Panc1 (cell line): ENCODE results near the gene CAPN8. TPM values are rescaled to one million over a fixed set of nuclear protein-coding genes. Genes with fewer than 3 reads are reported as not detected.

Experiments used
- ATAC-seq: fragments of 200-7000 bp; cut with Tn5 transposase; 2 replicates; pipeline ENCODE4 v1.9.1; 2020; ENCODE audit warnings: mild to moderate bottlenecking, moderate library complexity
- BruUV-seq: library from RNA; stranded (reverse); fragments of 400-500 nt; replicated peaks from 2 replicates; lab custom pipeline; 2021; lab: Mats Ljungman, UMichigan
- CTCF ChIA-PET: fragments of 300-600 bp; sonication (Branson Sonifier 250); formaldehyde crosslinking; loops from one replicate; lab custom pipeline; 2022; ENCODE audit warnings: antibody characterized with exemption; lab: Charles Lee
- POLR2A ChIA-PET: fragments of 300-600 bp; sonication (Branson Sonifier 250); formaldehyde crosslinking; loops from one replicate; lab custom pipeline; 2022; ENCODE audit warnings: antibody characterized with exemption; lab: Charles Lee
- DNase-seq: peaks from one replicate; pipeline ENCODE4 v3.0.0-alpha.2; 2010; ENCODE audit warnings: low read depth, low spot score
- H3K27ac ChIP-seq: 2 replicates; pipeline ENCODE4 v1.5.1; 2011; ENCODE audit warnings: mild to moderate bottlenecking, low read length, inconsistent platforms
- H3K27me3 ChIP-seq: fragments of 200-500 bp; sonication (Bioruptor generic); 2 replicates; pipeline ENCODE4 v1.6.0; 2014; ENCODE audit warnings: low read length, inconsistent platforms; ENCODE audit not compliant: control insufficient read depth, insufficient read depth
- H3K36me3 ChIP-seq: fragments of 200-500 bp; sonication (Bioruptor generic); 2 replicates; pipeline ENCODE4 v1.5.1; 2014; ENCODE audit warnings: inconsistent platforms, mild to moderate bottlenecking, low read length, moderate library complexity; ENCODE audit not compliant: control insufficient read depth, insufficient read depth
- H3K4me1 ChIP-seq: 2 replicates; pipeline ENCODE4 v1.5.1; 2011; ENCODE audit warnings: inconsistent platforms, mild to moderate bottlenecking, low read length, moderate library complexity; ENCODE audit not compliant: control insufficient read depth, insufficient read depth
- H3K4me3 ChIP-seq, 2 experiments: 2 replicates each; pipeline ENCODE4 v1.5.1; 2011 to 2012; ENCODE audit warnings: low read depth in 2 of 2, low read length in 2 of 2, mild to moderate bottlenecking in 2 of 2, inconsistent platforms in 1 of 2, moderate library complexity in 1 of 2
- H3K9me3 ChIP-seq: fragments of 200-500 bp; sonication (Bioruptor generic); 2 replicates; pipeline ENCODE4 v1.5.1; 2014; ENCODE audit warnings: low read depth, mild to moderate bottlenecking, inconsistent platforms, low read length, moderate library complexity; ENCODE audit not compliant: control insufficient read depth, insufficient read depth
- POLR2AphosphoS5 ChIP-seq: IDR thresholded peaks from 2 replicates; pipeline ENCODE4 v1.6.1; 2012; ENCODE audit warnings: mild to moderate bottlenecking, low read depth, low read length, moderate library complexity
- SIN3A ChIP-seq: IDR thresholded peaks from 2 replicates; pipeline ENCODE4 v1.6.1; 2012; ENCODE audit warnings: low read depth, mild to moderate bottlenecking, low read length, moderate library complexity, borderline replicate concordance; ENCODE audit not compliant: insufficient read depth
- TCF7L2 ChIP-seq: IDR thresholded peaks from 2 replicates; pipeline ENCODE4 v1.6.1; 2011; ENCODE audit warnings: mild to moderate bottlenecking, low read depth, low read length, inconsistent platforms
- in situ Hi-C: cut with HindIII; loops from 2 replicates; pipeline ENCODE4 v1.10.0; 2016; ENCODE audit warnings: low sequenced_read_pairs, low pct_unique_long_range_greater_than_20kb
- intact Hi-C: fragments of 100-400 bp; cut with micrococcal nuclease; formaldehyde crosslinking; loops from one replicate; pipeline ENCODE4 v1.10.0; 2022; ENCODE audit not compliant: unreplicated experiment
- total RNA-seq: library from RNA; stranded (reverse); gene quantifications from one replicate; pipeline ENCODE4 v1.2.1, GENCODE V29; 2021; ENCODE audit not compliant: unreplicated experiment
- TF ChIP-seq, protein P1 (sequence below), 2 experiments: IDR thresholded peaks; 2 replicates each; pipeline ENCODE4 v1.6.1; 2011 to 2012; ENCODE audit warnings: low read depth in 2 of 2, control low read depth in 1 of 2, low read length in 1 of 2, mild to moderate bottlenecking in 1 of 2, moderate library complexity in 1 of 2; ENCODE audit not compliant: insufficient read depth in 1 of 2
- TF ChIP-seq, protein P2 (sequence below): fragments of 450-650 bp; IDR thresholded peaks from 2 replicates; pipeline ENCODE4 v1.5.1; 2017; ENCODE audit warnings: mild to moderate bottlenecking

The CAPN8 gene
- total RNA-seq, 1 experiment from 2014 or later: 0.28 TPM

DNA sequence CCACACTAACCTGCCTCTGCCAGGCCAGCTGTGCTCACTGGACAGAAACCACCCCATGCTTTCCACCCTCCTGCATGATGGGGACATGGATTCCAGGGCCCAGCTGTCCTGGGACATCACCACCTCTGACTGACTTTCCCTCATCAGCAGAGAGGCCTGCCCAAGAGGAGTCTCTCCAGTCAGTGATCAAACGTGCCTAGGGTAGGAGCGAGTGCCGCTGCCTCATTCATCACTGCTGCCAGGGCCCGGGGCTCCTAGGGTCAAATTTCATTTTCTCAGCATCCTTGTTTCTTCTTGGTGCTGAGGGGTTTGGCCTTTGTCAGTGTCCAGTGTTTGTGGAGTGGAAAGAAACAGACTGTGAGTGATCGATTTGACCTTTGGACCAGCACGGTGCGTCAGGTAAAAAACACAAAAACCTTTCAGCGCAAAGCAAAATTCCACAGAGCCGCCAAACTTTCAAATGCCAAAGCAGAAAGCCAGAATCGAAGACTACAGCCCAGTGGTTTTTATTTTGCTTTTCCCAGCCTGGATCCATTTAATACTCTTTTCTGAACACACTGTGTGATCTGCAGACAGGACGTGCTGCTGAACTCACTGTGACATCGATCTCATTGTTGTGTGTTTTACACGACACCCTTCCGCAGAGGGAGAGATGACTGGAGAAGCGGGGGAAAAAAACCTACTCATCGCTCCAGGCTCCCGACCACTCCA lies 43.2 kb downstream of the CAPN8 start:
- BruUV-seq: no TSS peak
- Histone ChIP-seq H3K9me3 (no peaks in the 10 kb centered on the region), H3K4me3 (no peak overlapping the region), H3K4me1 (no peaks in the 10 kb centered on the region), H3K27me3 (no peaks in the 10 kb centered on the region), H3K36me3 (no peaks in the 10 kb centered on the region), H3K27ac (no peak overlapping the region)
- TF ChIP-seq POLR2AphosphoS5 (no peak), TCF7L2 (no peak), SIN3A (no peak)
- TF ChIP-seq, protein P1, sequence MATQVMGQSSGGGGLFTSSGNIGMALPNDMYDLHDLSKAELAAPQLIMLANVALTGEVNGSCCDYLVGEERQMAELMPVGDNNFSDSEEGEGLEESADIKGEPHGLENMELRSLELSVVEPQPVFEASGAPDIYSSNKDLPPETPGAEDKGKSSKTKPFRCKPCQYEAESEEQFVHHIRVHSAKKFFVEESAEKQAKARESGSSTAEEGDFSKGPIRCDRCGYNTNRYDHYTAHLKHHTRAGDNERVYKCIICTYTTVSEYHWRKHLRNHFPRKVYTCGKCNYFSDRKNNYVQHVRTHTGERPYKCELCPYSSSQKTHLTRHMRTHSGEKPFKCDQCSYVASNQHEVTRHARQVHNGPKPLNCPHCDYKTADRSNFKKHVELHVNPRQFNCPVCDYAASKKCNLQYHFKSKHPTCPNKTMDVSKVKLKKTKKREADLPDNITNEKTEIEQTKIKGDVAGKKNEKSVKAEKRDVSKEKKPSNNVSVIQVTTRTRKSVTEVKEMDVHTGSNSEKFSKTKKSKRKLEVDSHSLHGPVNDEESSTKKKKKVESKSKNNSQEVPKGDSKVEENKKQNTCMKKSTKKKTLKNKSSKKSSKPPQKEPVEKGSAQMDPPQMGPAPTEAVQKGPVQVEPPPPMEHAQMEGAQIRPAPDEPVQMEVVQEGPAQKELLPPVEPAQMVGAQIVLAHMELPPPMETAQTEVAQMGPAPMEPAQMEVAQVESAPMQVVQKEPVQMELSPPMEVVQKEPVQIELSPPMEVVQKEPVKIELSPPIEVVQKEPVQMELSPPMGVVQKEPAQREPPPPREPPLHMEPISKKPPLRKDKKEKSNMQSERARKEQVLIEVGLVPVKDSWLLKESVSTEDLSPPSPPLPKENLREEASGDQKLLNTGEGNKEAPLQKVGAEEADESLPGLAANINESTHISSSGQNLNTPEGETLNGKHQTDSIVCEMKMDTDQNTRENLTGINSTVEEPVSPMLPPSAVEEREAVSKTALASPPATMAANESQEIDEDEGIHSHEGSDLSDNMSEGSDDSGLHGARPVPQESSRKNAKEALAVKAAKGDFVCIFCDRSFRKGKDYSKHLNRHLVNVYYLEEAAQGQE (IDR thresholded peaks at IDR 0.05; ENCODE audit: insufficient read depth in 1 of 2, low read depth in 2 of 2, low read length in 1 of 2): no peak
- TF ChIP-seq, protein P2, sequence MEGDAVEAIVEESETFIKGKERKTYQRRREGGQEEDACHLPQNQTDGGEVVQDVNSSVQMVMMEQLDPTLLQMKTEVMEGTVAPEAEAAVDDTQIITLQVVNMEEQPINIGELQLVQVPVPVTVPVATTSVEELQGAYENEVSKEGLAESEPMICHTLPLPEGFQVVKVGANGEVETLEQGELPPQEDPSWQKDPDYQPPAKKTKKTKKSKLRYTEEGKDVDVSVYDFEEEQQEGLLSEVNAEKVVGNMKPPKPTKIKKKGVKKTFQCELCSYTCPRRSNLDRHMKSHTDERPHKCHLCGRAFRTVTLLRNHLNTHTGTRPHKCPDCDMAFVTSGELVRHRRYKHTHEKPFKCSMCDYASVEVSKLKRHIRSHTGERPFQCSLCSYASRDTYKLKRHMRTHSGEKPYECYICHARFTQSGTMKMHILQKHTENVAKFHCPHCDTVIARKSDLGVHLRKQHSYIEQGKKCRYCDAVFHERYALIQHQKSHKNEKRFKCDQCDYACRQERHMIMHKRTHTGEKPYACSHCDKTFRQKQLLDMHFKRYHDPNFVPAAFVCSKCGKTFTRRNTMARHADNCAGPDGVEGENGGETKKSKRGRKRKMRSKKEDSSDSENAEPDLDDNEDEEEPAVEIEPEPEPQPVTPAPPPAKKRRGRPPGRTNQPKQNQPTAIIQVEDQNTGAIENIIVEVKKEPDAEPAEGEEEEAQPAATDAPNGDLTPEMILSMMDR: no peak
- no peak for ATAC-seq
- intact Hi-C loops (no loop called here), in situ Hi-C loops (no loop called here)
- no peak for DNase-seq
- ChIA-PET POLR2A (no interaction called here), CTCF (interaction anchor here (0.6 kb wide), 1 partner anchor 93 kb away, joined by 9 read pairs; no protein-coding TSS in a partner anchor)

DNA sequence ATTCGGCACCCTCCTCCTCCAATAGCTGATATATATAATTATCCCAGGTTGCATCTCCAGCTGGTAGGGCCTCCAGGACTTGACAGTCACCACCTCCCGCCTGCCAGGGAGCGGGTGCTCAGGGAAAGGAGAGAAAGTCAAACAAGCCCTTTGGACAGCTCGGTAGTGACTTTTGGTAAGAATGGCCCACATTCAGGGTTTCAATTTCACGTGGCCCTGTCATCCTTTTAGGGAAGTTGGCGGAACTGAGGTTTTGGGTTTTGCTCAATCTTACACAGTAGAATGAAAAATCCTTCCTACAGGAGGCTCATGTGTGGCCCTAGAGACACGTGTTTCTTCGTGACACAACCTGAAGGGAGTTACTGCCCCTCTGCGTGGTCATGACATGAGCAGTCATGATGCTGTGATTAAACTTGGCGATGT lies 44.2 kb downstream of the CAPN8 start:
- DNase-seq (no peak), ATAC-seq (no peak)
- no peaks in the 10 kb centered on the region for H3K36me3 ChIP-seq
- H3K27me3 ChIP-seq: no peaks in the 10 kb centered on the region
- no TSS peak for BruUV-seq
- intact Hi-C loops (no loop called here), in situ Hi-C loops (no loop called here)
- no peak overlapping the region for H3K27ac ChIP-seq
- no peak for TF ChIP-seq TCF7L2
- no peak for TF ChIP-seq SIN3A
- no peak for TF ChIP-seq POLR2AphosphoS5
- TF ChIP-seq, protein P2: no peak
- TF ChIP-seq, protein P1 (IDR thresholded peaks at IDR 0.05; ENCODE audit: insufficient read depth in 1 of 2, low read depth in 2 of 2, low read length in 1 of 2): no peak
- CTCF ChIA-PET: no interaction called here
- H3K9me3 ChIP-seq: no peaks in the 10 kb centered on the region
- POLR2A ChIA-PET: interaction anchor here (0.7 kb wide), 1 partner anchor 152 kb away, joined by 8 read pairs; no protein-coding TSS in a partner anchor
- H3K4me1 ChIP-seq: no peaks in the 10 kb centered on the region
- no peak overlapping the region for H3K4me3 ChIP-seq
